ENCODE data around the gene PLPPR5.

DNA sequence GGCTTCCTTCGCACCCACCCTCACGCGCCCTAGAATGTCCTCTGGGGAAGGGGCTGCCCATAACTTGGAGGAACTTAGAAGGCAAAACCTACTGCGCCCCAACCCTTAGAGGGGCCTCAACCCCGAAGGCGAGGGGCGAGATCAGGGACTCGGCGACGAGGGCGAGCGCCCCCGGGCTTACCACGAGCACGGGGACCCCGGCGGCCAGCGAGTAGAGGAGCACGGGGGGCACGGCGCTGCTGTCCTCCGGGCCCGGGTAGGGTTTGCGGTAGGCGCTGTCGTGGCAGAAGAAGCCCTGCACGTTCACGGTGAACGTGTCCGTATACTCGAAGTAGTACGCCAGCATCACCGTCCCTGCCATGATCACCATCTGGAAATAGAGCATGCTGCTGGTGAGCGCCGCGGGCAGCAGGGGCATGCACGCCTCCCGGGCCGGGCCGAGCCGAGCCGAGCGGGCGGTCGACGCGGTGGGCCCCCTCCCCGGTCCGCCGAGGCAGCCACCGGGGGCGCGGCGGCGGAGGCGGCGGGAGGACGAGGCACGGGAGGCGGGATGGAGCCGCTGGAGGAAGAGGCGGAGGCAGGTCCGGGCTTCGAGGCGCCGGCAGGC, 304 bp downstream of the PLPPR5 start:
- TF ChIP-seq, protein P1, sequence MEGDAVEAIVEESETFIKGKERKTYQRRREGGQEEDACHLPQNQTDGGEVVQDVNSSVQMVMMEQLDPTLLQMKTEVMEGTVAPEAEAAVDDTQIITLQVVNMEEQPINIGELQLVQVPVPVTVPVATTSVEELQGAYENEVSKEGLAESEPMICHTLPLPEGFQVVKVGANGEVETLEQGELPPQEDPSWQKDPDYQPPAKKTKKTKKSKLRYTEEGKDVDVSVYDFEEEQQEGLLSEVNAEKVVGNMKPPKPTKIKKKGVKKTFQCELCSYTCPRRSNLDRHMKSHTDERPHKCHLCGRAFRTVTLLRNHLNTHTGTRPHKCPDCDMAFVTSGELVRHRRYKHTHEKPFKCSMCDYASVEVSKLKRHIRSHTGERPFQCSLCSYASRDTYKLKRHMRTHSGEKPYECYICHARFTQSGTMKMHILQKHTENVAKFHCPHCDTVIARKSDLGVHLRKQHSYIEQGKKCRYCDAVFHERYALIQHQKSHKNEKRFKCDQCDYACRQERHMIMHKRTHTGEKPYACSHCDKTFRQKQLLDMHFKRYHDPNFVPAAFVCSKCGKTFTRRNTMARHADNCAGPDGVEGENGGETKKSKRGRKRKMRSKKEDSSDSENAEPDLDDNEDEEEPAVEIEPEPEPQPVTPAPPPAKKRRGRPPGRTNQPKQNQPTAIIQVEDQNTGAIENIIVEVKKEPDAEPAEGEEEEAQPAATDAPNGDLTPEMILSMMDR (IDR thresholded peaks at IDR 0.05; ENCODE audit: low read length) = no peak
- TF ChIP-seq EZH2 (IDR thresholded peaks at IDR 0.05; ENCODE audit: borderline replicate concordance, low read length) = no peak
